Panc1 (cell line): ENCODE data around the gene ERC2. TPM values are rescaled to one million over a fixed set of nuclear protein-coding genes. Genes with fewer than 3 reads are reported as not detected.

ENCODE experiments used
- ATAC-seq: fragments of 200-7000 bp; cut with Tn5 transposase; 2 replicates; pipeline ENCODE4 v1.9.1; 2020; ENCODE audit warnings: mild to moderate bottlenecking, moderate library complexity
- BruUV-seq: library from RNA; stranded (reverse); fragments of 400-500 nt; replicated peaks from 2 replicates; lab custom pipeline; 2021; lab: Mats Ljungman, UMichigan
- CTCF ChIA-PET: fragments of 300-600 bp; sonication (Branson Sonifier 250); formaldehyde crosslinking; loops from one replicate; lab custom pipeline; 2022; ENCODE audit warnings: antibody characterized with exemption; lab: Charles Lee
- POLR2A ChIA-PET: fragments of 300-600 bp; sonication (Branson Sonifier 250); formaldehyde crosslinking; loops from one replicate; lab custom pipeline; 2022; ENCODE audit warnings: antibody characterized with exemption; lab: Charles Lee
- DNase-seq: peaks from one replicate; pipeline ENCODE4 v3.0.0-alpha.2; 2010; ENCODE audit warnings: low read depth, low spot score
- H3K27ac ChIP-seq: 2 replicates; pipeline ENCODE4 v1.5.1; 2011; ENCODE audit warnings: mild to moderate bottlenecking, low read length, inconsistent platforms
- H3K27me3 ChIP-seq: fragments of 200-500 bp; sonication (Bioruptor generic); 2 replicates; pipeline ENCODE4 v1.6.0; 2014; ENCODE audit warnings: low read length, inconsistent platforms; ENCODE audit not compliant: control insufficient read depth, insufficient read depth
- H3K36me3 ChIP-seq: fragments of 200-500 bp; sonication (Bioruptor generic); 2 replicates; pipeline ENCODE4 v1.5.1; 2014; ENCODE audit warnings: inconsistent platforms, mild to moderate bottlenecking, low read length, moderate library complexity; ENCODE audit not compliant: control insufficient read depth, insufficient read depth
- H3K4me1 ChIP-seq: 2 replicates; pipeline ENCODE4 v1.5.1; 2011; ENCODE audit warnings: inconsistent platforms, mild to moderate bottlenecking, low read length, moderate library complexity; ENCODE audit not compliant: control insufficient read depth, insufficient read depth
- H3K4me3 ChIP-seq, 2 experiments: 2 replicates each; pipeline ENCODE4 v1.5.1; 2011 to 2012; ENCODE audit warnings: low read depth in 2 of 2, low read length in 2 of 2, mild to moderate bottlenecking in 2 of 2, inconsistent platforms in 1 of 2, moderate library complexity in 1 of 2
- H3K9me3 ChIP-seq: fragments of 200-500 bp; sonication (Bioruptor generic); 2 replicates; pipeline ENCODE4 v1.5.1; 2014; ENCODE audit warnings: low read depth, mild to moderate bottlenecking, inconsistent platforms, low read length, moderate library complexity; ENCODE audit not compliant: control insufficient read depth, insufficient read depth
- POLR2AphosphoS5 ChIP-seq: IDR thresholded peaks from 2 replicates; pipeline ENCODE4 v1.6.1; 2012; ENCODE audit warnings: mild to moderate bottlenecking, low read depth, low read length, moderate library complexity
- SIN3A ChIP-seq: IDR thresholded peaks from 2 replicates; pipeline ENCODE4 v1.6.1; 2012; ENCODE audit warnings: low read depth, mild to moderate bottlenecking, low read length, moderate library complexity, borderline replicate concordance; ENCODE audit not compliant: insufficient read depth
- TCF7L2 ChIP-seq: IDR thresholded peaks from 2 replicates; pipeline ENCODE4 v1.6.1; 2011; ENCODE audit warnings: mild to moderate bottlenecking, low read depth, low read length, inconsistent platforms
- in situ Hi-C: cut with HindIII; loops from 2 replicates; pipeline ENCODE4 v1.10.0; 2016; ENCODE audit warnings: low sequenced_read_pairs, low pct_unique_long_range_greater_than_20kb
- intact Hi-C: fragments of 100-400 bp; cut with micrococcal nuclease; formaldehyde crosslinking; loops from one replicate; pipeline ENCODE4 v1.10.0; 2022; ENCODE audit not compliant: unreplicated experiment
- total RNA-seq: library from RNA; stranded (reverse); gene quantifications from one replicate; pipeline ENCODE4 v1.2.1, GENCODE V29; 2021; ENCODE audit not compliant: unreplicated experiment
- TF ChIP-seq, protein P1 (sequence below): fragments of 450-650 bp; IDR thresholded peaks from 2 replicates; pipeline ENCODE4 v1.5.1; 2017; ENCODE audit warnings: mild to moderate bottlenecking
- TF ChIP-seq, protein P2 (sequence below), 2 experiments: IDR thresholded peaks; 2 replicates each; pipeline ENCODE4 v1.6.1; 2011 to 2012; ENCODE audit warnings: low read depth in 2 of 2, control low read depth in 1 of 2, low read length in 1 of 2, mild to moderate bottlenecking in 1 of 2, moderate library complexity in 1 of 2; ENCODE audit not compliant: insufficient read depth in 1 of 2

Gene ERC2
- total RNA-seq, 1 experiment from 2014 or later: 0.33 TPM

DNA sequence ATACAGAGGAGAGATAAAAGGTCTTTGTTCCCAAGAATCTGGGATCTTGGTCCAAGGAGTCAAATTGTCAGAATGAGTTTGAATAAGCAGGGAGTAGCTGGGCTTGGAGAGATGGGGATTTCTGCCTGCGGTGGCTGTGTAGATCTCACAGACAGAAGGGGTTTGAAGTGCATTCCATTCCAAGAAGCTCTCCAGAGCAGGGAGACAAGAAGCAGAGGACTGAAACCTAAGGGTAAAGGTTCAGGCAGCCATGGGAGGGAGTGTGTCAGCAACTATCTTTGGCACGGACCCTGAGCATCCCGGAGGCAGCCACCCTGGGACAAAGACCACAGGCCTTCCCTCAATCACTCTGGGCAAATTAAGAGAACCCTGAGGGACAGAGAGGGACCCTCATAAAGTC is 558.9 kb downstream of the ERC2 start:
- intact Hi-C loops: no loop called here
- POLR2A ChIA-PET: no interaction called here
- CTCF ChIA-PET: no interaction called here
- H3K4me1 ChIP-seq: no peaks in the 10 kb centered on the region
- TF ChIP-seq, protein P1, sequence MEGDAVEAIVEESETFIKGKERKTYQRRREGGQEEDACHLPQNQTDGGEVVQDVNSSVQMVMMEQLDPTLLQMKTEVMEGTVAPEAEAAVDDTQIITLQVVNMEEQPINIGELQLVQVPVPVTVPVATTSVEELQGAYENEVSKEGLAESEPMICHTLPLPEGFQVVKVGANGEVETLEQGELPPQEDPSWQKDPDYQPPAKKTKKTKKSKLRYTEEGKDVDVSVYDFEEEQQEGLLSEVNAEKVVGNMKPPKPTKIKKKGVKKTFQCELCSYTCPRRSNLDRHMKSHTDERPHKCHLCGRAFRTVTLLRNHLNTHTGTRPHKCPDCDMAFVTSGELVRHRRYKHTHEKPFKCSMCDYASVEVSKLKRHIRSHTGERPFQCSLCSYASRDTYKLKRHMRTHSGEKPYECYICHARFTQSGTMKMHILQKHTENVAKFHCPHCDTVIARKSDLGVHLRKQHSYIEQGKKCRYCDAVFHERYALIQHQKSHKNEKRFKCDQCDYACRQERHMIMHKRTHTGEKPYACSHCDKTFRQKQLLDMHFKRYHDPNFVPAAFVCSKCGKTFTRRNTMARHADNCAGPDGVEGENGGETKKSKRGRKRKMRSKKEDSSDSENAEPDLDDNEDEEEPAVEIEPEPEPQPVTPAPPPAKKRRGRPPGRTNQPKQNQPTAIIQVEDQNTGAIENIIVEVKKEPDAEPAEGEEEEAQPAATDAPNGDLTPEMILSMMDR: no peak
- TF ChIP-seq TCF7L2: no peak
- no peak for TF ChIP-seq SIN3A
- TF ChIP-seq, protein P2, sequence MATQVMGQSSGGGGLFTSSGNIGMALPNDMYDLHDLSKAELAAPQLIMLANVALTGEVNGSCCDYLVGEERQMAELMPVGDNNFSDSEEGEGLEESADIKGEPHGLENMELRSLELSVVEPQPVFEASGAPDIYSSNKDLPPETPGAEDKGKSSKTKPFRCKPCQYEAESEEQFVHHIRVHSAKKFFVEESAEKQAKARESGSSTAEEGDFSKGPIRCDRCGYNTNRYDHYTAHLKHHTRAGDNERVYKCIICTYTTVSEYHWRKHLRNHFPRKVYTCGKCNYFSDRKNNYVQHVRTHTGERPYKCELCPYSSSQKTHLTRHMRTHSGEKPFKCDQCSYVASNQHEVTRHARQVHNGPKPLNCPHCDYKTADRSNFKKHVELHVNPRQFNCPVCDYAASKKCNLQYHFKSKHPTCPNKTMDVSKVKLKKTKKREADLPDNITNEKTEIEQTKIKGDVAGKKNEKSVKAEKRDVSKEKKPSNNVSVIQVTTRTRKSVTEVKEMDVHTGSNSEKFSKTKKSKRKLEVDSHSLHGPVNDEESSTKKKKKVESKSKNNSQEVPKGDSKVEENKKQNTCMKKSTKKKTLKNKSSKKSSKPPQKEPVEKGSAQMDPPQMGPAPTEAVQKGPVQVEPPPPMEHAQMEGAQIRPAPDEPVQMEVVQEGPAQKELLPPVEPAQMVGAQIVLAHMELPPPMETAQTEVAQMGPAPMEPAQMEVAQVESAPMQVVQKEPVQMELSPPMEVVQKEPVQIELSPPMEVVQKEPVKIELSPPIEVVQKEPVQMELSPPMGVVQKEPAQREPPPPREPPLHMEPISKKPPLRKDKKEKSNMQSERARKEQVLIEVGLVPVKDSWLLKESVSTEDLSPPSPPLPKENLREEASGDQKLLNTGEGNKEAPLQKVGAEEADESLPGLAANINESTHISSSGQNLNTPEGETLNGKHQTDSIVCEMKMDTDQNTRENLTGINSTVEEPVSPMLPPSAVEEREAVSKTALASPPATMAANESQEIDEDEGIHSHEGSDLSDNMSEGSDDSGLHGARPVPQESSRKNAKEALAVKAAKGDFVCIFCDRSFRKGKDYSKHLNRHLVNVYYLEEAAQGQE (IDR thresholded peaks at IDR 0.05; ENCODE audit: insufficient read depth in 1 of 2, low read depth in 2 of 2, low read length in 1 of 2): no peak
- no peak for TF ChIP-seq POLR2AphosphoS5
- H3K27ac ChIP-seq: no peak overlapping the region
- in situ Hi-C loops: no loop called here
- ATAC-seq: no peak
- no peak overlapping the region for H3K4me3 ChIP-seq
- BruUV-seq: no TSS peak
- H3K36me3 ChIP-seq: no peaks in the 10 kb centered on the region
- H3K27me3 ChIP-seq: no peaks in the 10 kb centered on the region
- no peak for DNase-seq
- H3K9me3 ChIP-seq: no peaks in the 10 kb centered on the region

DNA sequence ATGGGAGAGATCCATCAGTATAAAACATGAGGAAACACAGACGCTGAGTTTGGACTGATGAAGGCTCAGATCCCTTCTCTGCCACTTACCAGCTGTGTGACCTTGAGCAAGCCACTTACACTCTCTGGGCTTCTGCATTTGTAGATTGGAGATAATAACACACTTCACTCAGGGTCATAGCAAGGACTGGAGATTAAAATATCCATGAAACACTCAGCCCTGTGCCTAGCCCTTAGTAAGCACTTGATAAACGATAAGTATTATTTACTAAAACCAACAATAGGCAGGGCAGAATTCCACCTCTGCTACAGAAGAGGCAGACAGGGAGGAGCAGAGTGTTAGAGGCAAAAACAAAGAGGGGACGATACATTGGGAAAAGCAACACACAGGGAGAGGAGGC is 560.7 kb downstream of the ERC2 start:
- Histone ChIP-seq H3K27ac (no peak overlapping the region), H3K27me3 (no peaks in the 10 kb centered on the region), H3K36me3 (no peaks in the 10 kb centered on the region), H3K4me1 (no peaks in the 10 kb centered on the region), H3K4me3 (no peak overlapping the region), H3K9me3 (no peaks in the 10 kb centered on the region)
- TF ChIP-seq, protein P2 (IDR thresholded peaks at IDR 0.05; ENCODE audit: insufficient read depth in 1 of 2, low read depth in 2 of 2, low read length in 1 of 2): no peak
- TF ChIP-seq TCF7L2: no peak
- in situ Hi-C loops: no loop called here
- CTCF ChIA-PET: no interaction called here
- DNase-seq (no peak), ATAC-seq (no peak)
- BruUV-seq: no TSS peak
- POLR2A ChIA-PET: no interaction called here
- intact Hi-C loops: no loop called here
